ENCODE results near the gene SPATA2L.

Gene SPATA2L

DNA sequence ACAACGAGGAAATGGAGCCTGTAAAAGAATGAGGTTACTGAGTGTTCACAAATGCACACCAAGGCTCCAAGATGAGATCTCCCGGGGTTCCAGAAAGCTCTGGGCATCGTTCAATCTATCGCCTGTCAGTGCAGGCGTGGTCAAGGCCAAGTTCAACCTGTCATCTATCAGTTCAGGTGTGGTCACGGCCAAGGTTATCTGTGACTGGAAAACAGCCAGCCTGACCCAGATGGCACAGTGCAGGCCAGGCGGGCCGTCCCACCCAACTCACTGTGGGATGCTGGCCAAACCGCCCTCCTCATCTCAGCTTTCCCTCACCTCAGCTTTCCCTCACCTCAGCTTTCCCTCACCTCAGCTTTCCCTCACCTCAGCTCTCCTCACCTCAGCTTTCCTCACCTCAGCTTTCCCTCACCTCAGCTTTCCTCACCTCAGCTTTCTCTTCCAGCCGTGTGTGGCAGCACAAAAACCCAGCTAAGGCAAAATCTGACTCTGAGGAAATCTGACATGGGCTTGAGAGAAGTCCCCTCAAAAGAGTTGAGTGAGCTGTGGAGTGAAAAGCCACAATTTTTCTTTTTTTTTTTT lies 46.4 kb downstream of the SPATA2L start:
- no peak overlapping the region for H3K27ac ChIP-seq
- TF ChIP-seq ZFX (IDR thresholded peaks at IDR 0.05): no peak
- TF ChIP-seq, protein P1, sequence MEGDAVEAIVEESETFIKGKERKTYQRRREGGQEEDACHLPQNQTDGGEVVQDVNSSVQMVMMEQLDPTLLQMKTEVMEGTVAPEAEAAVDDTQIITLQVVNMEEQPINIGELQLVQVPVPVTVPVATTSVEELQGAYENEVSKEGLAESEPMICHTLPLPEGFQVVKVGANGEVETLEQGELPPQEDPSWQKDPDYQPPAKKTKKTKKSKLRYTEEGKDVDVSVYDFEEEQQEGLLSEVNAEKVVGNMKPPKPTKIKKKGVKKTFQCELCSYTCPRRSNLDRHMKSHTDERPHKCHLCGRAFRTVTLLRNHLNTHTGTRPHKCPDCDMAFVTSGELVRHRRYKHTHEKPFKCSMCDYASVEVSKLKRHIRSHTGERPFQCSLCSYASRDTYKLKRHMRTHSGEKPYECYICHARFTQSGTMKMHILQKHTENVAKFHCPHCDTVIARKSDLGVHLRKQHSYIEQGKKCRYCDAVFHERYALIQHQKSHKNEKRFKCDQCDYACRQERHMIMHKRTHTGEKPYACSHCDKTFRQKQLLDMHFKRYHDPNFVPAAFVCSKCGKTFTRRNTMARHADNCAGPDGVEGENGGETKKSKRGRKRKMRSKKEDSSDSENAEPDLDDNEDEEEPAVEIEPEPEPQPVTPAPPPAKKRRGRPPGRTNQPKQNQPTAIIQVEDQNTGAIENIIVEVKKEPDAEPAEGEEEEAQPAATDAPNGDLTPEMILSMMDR (conservative IDR thresholded peaks at IDR 0.05): no peak

DNA sequence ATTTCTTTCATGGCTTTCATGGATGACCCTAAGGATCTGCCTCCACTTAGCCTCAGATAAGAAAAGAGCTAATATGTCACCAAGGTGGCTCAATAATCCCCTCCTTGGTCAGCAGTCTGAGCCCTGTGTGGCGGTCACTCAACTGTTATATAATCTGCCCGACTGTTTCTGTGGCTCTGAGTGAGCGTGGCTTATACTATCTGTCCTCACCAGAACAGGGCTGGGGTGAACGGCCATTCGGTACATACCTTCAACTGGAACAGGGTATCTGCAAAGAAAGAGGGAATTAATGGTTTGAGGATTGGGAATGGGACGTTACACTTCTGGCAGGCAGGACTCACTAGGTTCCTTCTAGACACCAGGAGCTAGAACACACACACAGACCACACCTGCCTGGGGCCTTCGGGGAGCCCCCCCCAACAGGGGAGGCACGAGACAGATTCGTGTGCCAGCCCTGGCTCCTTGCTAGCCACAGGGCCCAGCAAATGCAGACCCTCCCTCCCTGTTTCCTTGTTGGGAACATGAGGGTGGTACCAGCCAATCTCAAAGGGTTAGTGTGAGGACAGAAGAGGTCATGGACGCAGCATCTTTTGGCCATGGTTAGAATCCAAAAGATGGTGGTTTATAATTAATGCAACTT lies 47.7 kb downstream of the SPATA2L start:
- TF ChIP-seq ZFX (IDR thresholded peaks at IDR 0.05): no peak
- TF ChIP-seq, protein P1 (conservative IDR thresholded peaks at IDR 0.05): no peak
- H3K27ac ChIP-seq: no peak overlapping the region

GRCh38 chr16:89651584-89651983 lies 49.9 kb downstream of the SPATA2L start:
- TF ChIP-seq, protein P1 (conservative IDR thresholded peaks at IDR 0.05): no peak
- TF ChIP-seq ZFX (IDR thresholded peaks at IDR 0.05): no peak
- no peak overlapping the region for H3K27ac ChIP-seq

- no peak overlapping the region for H3K27ac ChIP-seq
- TF ChIP-seq, protein P1 (conservative IDR thresholded peaks at IDR 0.05): no peak
- TF ChIP-seq ZFX (IDR thresholded peaks at IDR 0.05): no peak
These were observed 54.6 kb downstream of the SPATA2L start for GRCh38 chr16:89646906-89647305.

Measured in C4-2B (cell line).